GM19238 (cell line): ENCODE data around the gene ARHGEF7.
"Not testable (repeated sequence)": the region's sequence is repeated elsewhere in the genome, so short reads cannot be mapped to it uniquely, and the experiment has no call there.

ENCODE experiments used
- DNase-seq: peaks from one replicate; pipeline ENCODE4 v3.0.0; 2011; ENCODE audit warnings: low spot score; ENCODE audit not compliant: insufficient read length

The ARHGEF7 gene

GRCh38 chr13:111252446-111253364 is 137.6 kb downstream of the ARHGEF7 start:
- DNase-seq, result no peak

DNA sequence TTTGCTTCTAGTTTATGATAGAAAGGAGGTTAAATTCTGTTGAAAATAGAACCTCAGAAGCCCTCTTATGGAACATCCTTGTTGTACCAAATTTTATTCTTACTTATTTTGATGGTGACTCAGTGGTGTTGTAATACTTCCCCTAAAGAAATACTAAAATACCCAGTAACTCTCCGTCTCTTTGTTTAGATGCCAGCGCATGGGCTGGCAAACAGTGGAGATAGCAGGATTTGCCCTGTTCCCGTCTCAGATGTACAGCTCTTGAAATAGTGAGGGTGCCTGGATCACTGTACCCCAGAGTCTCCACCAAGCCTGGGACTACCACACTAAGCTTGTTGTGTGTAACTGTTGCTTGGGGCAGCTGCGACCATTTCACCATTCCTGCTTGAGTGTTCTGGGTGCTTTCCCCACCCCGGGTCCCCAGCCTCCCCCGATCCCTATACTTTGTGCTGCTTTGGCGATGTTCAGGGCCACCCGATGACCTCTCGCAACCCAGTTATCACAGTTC is 138.3 kb downstream of the ARHGEF7 start:
- no peak for DNase-seq

DNA sequence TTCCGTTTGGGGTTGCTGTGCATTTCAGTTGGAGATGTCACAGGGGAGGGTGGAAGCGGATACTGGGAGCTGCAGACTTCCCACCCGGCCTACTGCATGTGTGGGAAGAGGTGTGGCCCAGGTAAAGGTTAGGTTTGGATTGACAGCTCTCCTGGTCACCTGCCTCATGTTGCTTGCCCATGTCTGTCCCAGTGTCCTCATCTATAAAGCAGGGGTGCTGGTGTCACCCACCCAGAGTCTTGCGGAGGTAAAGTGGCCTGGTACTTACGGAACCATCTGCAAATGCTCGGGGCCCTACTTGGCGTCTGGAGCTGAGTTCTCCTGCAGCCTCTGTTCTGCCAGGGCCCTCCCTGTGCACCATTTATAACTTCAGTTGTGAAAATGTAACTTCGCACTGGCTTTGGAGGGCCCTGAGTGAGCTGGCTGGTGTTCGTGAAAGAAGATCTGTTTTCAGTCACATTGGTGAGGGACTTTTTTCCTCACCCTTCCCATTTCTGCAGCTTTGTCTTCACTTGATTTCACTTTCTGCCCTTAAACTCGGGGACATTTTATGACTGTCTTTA is 140.2 kb downstream of the ARHGEF7 start:
- no peak for DNase-seq

- no peak for DNase-seq
Observed at GRCh38 chr13:111256458-111256857, 141.3 kb downstream of the ARHGEF7 start.

GRCh38 chr13:111256946-111257345 is 141.8 kb downstream of the ARHGEF7 start:
- DNase-seq, result no peak

- DNase-seq, result not testable (repeated sequence)
Observed at GRCh38 chr13:111257899-111258298, 142.8 kb downstream of the ARHGEF7 start.

- DNase-seq, result no peak
Observed at GRCh38 chr13:111258637-111259036, 143.5 kb downstream of the ARHGEF7 start.

DNA sequence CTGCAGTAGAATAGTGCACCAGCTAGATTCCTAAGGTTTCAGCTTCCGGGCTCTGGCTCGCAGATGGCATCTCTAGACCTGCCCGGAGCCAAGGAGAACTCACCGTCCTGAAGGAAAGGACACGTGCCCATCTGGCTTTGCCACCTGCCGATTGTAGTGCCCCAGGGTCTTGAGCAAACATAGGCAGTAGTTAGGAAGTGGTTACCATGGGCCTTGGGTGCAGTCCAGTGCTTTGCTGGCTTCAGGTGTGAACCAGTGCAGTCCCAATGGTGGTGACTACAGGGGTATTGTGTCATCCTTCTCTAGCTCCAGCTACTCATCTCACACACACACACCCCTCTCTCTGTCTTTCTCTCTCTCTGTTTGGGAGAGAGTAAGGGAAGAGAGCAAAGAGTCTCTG is 143.9 kb downstream of the ARHGEF7 start:
- no peak for DNase-seq

DNA sequence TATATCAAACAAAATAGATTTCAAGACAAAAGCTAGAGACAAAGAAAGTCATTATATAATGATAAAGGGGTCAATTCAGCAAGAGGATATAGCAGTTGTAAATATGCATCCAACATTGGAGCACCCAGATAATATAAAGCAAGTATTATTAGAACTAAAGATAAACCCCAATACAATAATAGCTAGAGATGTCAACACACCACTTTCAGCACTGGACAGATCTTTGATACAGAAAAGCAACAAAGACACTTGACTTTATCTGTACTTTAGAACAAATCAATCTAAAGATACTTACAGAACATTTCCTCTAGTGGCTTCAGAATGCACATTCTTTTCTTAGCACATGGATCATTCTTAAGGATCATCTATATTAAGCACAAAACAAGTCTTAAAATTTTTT is 146.2 kb downstream of the ARHGEF7 start:
- no peak for DNase-seq

GRCh38 chr13:111262281-111262680 is 147.2 kb downstream of the ARHGEF7 start:
- no peak for DNase-seq

DNA sequence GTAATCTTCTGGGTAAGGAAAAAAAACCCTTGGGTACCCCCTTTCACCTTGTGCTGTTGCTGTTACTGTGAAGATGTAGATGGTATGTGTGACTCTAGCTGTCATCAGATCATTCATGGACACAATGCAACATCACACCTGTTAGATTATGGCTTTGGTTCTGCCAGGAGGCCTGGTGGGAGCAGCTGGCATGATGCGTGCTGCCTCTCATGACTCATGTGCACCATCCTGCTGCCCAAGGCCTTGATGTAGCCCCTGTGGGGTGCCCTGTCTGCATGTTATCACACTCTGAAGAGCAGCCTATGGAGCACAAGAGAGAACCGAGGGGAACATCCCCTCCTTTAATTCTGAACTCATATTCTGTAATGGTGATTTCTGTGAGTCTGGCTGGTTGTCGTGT is 147.6 kb downstream of the ARHGEF7 start:
- no peak for DNase-seq

DNA sequence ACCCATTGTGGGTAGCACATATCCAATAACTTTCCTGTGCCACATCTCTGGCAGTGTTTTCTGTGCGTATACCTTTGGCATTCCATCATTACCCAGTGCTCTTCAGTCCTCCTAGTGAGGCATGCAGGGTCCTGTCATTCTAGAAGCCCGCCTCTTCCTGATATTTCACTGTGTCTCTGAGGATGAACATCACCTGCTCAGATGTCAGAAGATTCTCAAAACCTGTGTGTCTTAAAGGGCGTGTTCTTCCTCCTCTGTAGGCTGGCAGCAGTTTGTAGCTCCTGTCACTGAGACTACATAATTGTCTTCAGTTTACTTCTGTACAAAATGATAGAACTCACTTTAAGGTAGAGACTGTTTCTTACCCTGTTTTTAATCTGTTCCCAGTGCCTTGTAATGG is 148.5 kb downstream of the ARHGEF7 start:
- DNase-seq, result no peak

DNA sequence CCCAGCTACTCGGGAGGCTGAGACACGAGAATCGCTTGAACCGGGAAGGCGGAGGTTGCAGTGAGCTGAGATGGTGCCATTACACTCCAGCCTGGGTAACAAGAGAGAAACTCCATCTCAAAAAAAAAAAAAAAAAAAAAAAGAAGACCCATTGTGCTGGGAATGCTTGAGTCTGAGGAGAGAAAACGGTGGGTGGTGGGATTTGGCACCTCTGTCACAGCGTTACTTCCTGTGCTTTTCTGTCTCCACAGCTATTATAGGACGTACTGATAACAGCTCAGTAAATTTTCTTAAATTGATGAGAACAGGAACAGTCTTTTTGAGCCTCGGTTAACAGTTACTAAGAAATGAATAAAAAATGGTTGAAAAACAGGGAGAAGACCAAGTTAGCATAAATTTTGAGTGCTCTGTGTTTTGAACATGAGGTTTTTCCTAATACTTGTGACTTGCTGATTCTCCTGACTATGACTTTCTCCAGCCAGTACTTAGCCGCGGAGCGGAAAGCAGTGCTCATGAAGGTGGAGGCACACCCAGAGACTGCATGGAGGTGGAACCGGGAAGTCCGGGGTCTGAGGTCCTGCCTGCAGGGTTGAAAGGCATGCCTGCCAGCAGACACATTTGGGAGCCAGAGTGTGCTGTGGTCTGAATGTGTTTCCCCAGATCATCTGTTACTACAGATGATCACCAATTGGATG is 150.0 kb downstream of the ARHGEF7 start:
- no peak for DNase-seq

DNA sequence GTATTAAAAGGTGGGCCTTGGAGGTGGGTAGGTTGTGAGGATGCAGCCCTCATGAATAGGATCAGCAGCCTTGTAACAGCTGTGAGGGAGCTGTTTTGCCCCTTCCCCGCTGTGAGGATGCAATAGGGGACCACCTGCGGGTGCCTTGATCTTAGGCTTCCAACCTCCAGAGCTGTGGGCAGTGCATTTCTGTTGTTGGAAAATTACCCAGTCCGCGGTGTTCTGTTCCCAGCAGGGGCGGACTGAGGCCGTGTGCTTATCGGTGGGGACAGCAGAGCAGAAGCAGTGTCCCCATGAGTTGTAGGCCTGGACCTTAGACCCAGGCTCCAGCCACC is 150.6 kb downstream of the ARHGEF7 start:
- no peak for DNase-seq

DNA sequence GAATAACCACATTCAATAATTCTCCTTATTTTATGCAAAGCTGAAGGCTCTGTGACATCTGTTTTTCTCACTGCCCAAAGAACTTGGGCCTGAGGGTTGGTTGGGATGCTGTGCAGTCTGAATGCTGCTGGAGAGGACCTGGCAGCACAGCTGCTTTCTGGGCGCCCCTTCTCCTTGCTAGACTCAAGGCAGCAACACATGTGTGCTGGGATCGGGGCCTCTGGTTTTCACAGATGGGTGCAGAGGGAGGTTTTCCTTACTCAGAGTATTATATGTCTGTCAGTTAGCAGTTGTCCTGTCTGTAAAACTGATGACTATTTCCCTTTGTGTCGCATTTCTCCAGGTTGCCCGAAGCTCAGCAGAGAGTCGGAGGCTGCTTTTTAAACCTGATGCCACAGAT is 152.1 kb downstream of the ARHGEF7 start:
- no peak for DNase-seq

DNA sequence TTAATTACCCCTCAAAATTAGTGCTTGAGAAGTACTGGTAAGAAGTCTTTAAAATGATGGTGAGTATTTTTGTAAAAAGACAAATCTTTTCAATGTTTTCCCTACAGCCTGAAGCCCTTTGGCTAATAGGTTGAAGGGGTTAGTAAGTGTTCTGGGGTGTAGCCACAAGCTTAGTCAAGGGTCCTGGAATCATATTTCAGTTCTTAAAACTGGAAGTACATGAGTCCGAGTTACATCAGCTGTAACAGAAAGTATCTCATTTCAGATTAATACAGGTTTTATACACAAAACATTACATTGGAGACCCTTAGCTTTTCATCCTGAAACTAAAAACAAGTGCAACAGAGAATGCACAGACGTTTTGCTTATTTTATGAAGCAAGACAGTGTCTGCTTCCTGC is 152.7 kb downstream of the ARHGEF7 start:
- DNase-seq, result no peak

DNA sequence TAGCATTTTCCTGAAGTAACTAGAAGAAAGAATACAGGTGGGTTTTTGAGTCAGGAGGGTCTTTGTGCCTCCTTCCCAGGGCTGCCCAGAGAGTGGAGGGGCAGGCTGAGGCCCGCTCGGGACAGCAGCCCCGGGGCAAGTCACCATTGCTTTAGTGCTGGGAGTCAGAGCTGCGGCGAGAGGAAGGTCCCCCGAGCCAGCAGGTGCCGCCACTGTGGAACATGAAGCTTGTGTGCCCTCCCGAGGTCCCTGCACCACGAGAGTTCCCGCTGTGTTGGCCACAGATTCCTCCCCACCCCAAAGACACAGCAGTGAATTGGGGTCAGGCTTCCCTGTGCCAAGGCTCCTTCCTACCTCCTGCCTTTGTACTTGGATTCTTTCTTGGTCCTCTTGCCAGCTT is 154.4 kb downstream of the ARHGEF7 start:
- DNase-seq, result no peak

DNA sequence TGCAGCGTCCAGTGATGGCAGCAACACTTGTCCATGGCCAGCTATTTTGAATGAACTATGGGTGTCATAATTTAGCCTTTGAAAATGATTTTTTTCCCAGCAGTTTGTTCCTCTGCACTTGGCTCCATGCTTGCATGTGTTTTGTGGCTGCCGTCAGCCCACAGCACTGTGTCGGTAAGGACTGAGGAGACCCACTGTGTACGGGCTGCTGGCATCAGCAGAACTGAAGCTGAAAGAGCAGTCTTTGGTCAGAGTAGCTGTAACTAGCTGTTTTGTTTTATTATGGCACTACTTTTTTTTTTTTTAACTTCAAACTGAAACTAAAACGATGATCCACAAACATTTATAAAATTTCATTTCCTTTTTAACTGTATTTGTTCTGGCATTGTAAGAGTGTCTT is 155.0 kb downstream of the ARHGEF7 start:
- DNase-seq, result no peak

DNA sequence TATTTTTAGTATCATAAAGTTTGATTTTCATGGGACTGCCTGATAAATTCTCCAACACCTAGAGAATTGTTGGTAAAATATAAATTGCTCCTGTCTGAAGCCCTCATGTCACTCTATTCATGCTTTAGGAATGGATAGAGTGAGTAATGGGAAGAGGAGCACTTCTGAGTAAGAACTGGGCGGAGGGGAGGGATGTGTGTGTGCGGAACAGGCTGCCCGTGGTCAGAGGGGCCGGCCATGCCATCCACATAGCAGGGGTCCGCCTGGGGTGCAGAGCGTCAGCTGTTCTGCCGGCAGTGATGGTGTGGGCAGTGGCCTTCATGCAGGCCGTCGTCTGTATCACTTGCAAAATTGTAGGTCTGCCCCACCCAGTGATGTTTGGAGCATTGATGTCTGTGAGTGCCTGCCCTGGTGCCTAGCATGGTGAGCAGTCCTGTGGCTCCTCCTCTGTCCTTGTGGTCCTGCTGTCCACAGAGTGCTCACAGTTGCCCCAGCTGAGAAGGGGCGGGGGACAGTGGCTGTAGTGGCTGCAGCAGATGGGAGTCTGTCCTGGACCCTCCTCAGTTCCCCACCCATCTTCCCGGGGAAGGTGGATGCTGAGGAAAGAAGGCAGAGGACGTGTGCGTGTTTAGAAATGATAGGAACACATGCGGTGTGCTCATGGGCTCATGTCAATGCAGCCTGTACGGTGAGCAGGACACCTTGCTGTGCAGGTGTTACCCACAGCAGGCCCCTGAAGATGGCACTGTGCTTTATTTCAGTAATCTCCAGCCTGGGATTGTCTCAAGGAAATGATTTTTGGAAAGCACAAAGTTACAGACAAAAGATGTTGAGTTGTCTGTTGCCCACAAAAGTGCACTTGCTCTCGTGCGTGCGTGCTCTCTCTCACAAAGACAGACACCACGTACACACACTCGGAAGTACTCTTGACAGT is 155.9 kb downstream of the ARHGEF7 start:
- no peak for DNase-seq

DNA sequence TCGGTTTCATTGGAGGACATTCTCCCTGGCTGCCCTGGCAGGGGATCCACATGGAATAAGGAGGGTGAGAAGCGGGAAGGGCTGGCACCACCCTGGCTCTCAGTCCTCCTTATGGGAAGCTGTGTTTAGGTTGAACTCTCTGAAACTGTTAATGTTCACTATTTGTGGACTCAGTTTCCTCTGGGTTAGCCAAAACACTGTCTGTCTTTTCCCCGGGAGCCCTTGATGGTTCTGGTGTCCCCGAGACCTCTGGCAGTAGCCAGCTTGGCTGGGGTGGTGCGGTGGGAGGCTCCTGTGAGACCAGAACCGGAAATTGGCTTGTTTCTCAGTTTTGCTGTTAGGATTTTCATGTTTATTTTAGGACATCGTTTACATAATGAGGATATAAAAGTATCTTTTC is 157.0 kb downstream of the ARHGEF7 start:
- no peak for DNase-seq

DNA sequence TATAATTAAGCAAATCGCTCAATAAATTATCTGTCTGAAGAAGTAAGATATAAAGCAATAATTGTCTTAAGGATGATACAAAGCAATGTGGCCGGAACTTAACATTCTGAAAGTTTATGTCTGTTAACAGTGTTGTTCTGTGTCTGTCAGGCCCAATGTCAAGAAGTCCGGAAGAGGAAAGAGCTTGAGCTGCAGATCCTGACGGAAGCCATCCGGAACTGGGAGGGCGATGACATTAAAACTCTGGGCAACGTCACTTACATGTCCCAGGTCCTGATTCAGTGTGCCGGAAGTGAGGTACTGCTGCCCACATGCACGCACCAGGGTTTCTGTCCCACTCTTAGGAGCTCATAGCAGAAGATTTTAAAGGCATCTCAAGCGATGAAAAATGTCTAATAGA is 160.3 kb downstream of the ARHGEF7 start:
- no peak for DNase-seq
